SU-DHL-6 (cell line): ENCODE measurements around the gene STARD3.

Experiments used
- H2AFZ ChIP-seq: fragments of 200-600 bp; sonication (generic); 2 replicates; pipeline ENCODE4 v1.6.1; 2014; ENCODE audit warnings: low read depth, mild to moderate bottlenecking, moderate library complexity, mixed read lengths, antibody characterized with exemption, low read length; ENCODE audit not compliant: severe bottlenecking
- H3F3A ChIP-seq: fragments of 200-600 bp; shearing (Covaris generic); 2 replicates; pipeline ENCODE4 v1.6.0; 2016; ENCODE audit warnings: antibody characterized with exemption, mild to moderate bottlenecking; ENCODE audit not compliant: insufficient read depth
- H3K27ac ChIP-seq: fragments of 200-600 bp; sonication (generic); 2 replicates; pipeline ENCODE4 v1.5.1; 2016; ENCODE audit warnings: low read depth, mild to moderate bottlenecking, low read length, moderate library complexity, mixed read lengths
- H3K27me3 ChIP-seq: fragments of 200-600 bp; sonication (generic), shearing (Covaris generic); 2 replicates; pipeline ENCODE4 v1.6.0; 2014; ENCODE audit warnings: mild to moderate bottlenecking, low read length
- H3K36me3 ChIP-seq: fragments of 200-600 bp; sonication (generic); 2 replicates; pipeline ENCODE4 v1.6.1; 2014; ENCODE audit warnings: mild to moderate bottlenecking, low read length, mixed read lengths
- H3K4me2 ChIP-seq: fragments of 300-600, 200-600 bp; shearing (Covaris generic), sonication (generic); 2 replicates; pipeline ENCODE4 v1.6.0; 2014; ENCODE audit warnings: low read length, low read depth, mild to moderate bottlenecking; ENCODE audit not compliant: poor library complexity, severe bottlenecking
- H3K4me3 ChIP-seq: fragments of 200-600 bp; sonication (generic); 2 replicates; pipeline ENCODE4 v1.5.1; 2014; ENCODE audit warnings: antibody characterized with exemption, low read length, mild to moderate bottlenecking, mixed read lengths; ENCODE audit not compliant: insufficient read depth, poor library complexity, severe bottlenecking
- H3K79me2 ChIP-seq: fragments of 200-600 bp; sonication (generic); 2 replicates; pipeline ENCODE4 v1.6.1; 2014; ENCODE audit warnings: mild to moderate bottlenecking, low read length, moderate library complexity; ENCODE audit not compliant: insufficient read depth
- H3K9ac ChIP-seq: fragments of 200-600 bp; sonication (generic); 2 replicates; pipeline ENCODE4 v1.7.0; 2014; ENCODE audit warnings: mild to moderate bottlenecking, low read length
- H3K9me2 ChIP-seq: fragments of 200-600 bp; sonication (generic); replicated peaks from 2 replicates; pipeline ENCODE4 v1.6.1; 2014; ENCODE audit warnings: low read length; ENCODE audit not compliant: insufficient read depth
- H3K9me3 ChIP-seq: fragments of 200-600 bp; sonication (generic); 2 replicates; pipeline ENCODE4 v1.6.1; 2014; ENCODE audit warnings: low read length, mixed read lengths; ENCODE audit not compliant: insufficient read depth
- H4K20me1 ChIP-seq: fragments of 200-600 bp; sonication (generic); 2 replicates; pipeline ENCODE4 v1.6.1; 2014; ENCODE audit warnings: low read depth, mild to moderate bottlenecking, antibody characterized with exemption, low read length, moderate library complexity, mixed read lengths
- CTCF ChIP-seq: fragments of 200-600 bp; sonication (generic); IDR thresholded peaks from one replicate; pipeline ENCODE4 v1.5.1; 2017; ENCODE audit warnings: antibody characterized with exemption, mild to moderate bottlenecking, low read length, moderate library complexity; ENCODE audit not compliant: insufficient read depth, poor library complexity, severe bottlenecking
- EZH2phosphoT487 ChIP-seq: fragments of 200-600 bp; sonication (generic), shearing (Covaris generic); conservative IDR thresholded peaks from 2 replicates; pipeline ENCODE4 v1.6.1; 2018; ENCODE audit warnings: mild to moderate bottlenecking, antibody characterized with exemption, low read length, moderate library complexity, mixed read lengths

STARD3 gene

GRCh38 chr17:39615434-39615833 is 21.5 kb upstream of the STARD3 start:
- Histone ChIP-seq H3K9me2 (no peaks in the 10 kb centered on the region), H3K27ac (no peak overlapping the region), H3K27me3 (no peaks in the 10 kb centered on the region), H2AFZ (no peak overlapping the region), H4K20me1 (no peaks in the 10 kb centered on the region), H3K9me3 (no peaks in the 10 kb centered on the region), H3K4me2 (no peak overlapping the region), H3K4me3 (no peak overlapping the region), H3F3A (peaks cover 21% of the 10 kb centered on the region), H3K79me2 (no peaks in the 10 kb centered on the region), H3K36me3 (no peaks in the 10 kb centered on the region), H3K9ac (no peak overlapping the region)
- TF ChIP-seq CTCF (no peak), EZH2phosphoT487 (no peak)

GRCh38 chr17:39617100-39617445 is 19.9 kb upstream of the STARD3 start:
- H3K4me2 ChIP-seq: peak overlapping the region; percentile 79

GRCh38 chr17:39617446-39618245 is 19.3 kb upstream of the STARD3 start:
- Histone ChIP-seq H3K9me3 (no peaks in the 10 kb centered on the region), H3K9ac (peak overlapping the region; percentile 59), H2AFZ (peak overlapping the region; percentile 93), H3F3A (peaks cover 26% of the 10 kb centered on the region), H3K9me2 (no peaks in the 10 kb centered on the region), H4K20me1 (no peaks in the 10 kb centered on the region), H3K4me2 (peak overlapping the region; percentile 79), H3K79me2 (no peaks in the 10 kb centered on the region), H3K36me3 (no peaks in the 10 kb centered on the region), H3K27ac (no peak overlapping the region; the same call in 1 of the 2 replicates), H3K4me3 (peak overlapping the region; percentile 59), H3K27me3 (no peaks in the 10 kb centered on the region)
- no peak for TF ChIP-seq CTCF
- TF ChIP-seq EZH2phosphoT487: no peak

More at GRCh38 chr17:39617100-39617445, 19.9 kb upstream of the STARD3 start:
- Histone ChIP-seq H3F3A (peaks cover 22% of the 10 kb centered on the region), H3K36me3 (no peaks in the 10 kb centered on the region), H4K20me1 (no peaks in the 10 kb centered on the region), H3K4me3 (peak overlapping the region; percentile 47), H3K27me3 (no peaks in the 10 kb centered on the region), H3K9me3 (no peaks in the 10 kb centered on the region), H3K79me2 (no peaks in the 10 kb centered on the region), H3K9me2 (no peaks in the 10 kb centered on the region), H3K9ac (peak overlapping the region; percentile 59), H2AFZ (peak overlapping the region; percentile 83), H3K27ac (no peak overlapping the region)
- TF ChIP-seq CTCF (no peak), EZH2phosphoT487 (no peak)
